Stomach (tissue), 9 donors: Measurements from ENCODE around the gene MYH6. TPM values are rescaled to one million over a fixed set of nuclear protein-coding genes. Genes with fewer than 3 reads are reported as not detected.
"Not testable (repeated sequence)": the region's sequence is repeated elsewhere in the genome, so short reads cannot be mapped to it uniquely, and the experiment has no call there.

ENCODE experiments used
- DNase-seq, 2 donors: peaks; one replicate each; pipeline versions ENCODE4 v3.0.0 to v3.0.0-alpha.2; 2013 to 2019
- H3K27ac ChIP-seq, 5 donors: fragments of 200-600 bp in 4 of 5; sonication (generic) in 4 of 5; one replicate each; pipeline ENCODE4 v1.5.1; 2013 to 2019; ENCODE audit warnings: mild to moderate bottlenecking in 1 of 5, moderate library complexity in 1 of 5
- H3K27me3 ChIP-seq, 3 donors: fragments of 200-600 bp; sonication (generic); one replicate each; pipeline ENCODE4 v1.5.1; 2017 to 2019; ENCODE audit warnings: mixed run types in 1 of 3
- H3K36me3 ChIP-seq, 4 donors: fragments of 200-600 bp; sonication (generic); 1 replicate in 3 of 4; 2 replicates in 1 of 4; pipeline ENCODE4 v1.5.1; 2016 to 2019
- H3K4me1 ChIP-seq, 4 donors: fragments of 200-600 bp; sonication (generic); one replicate each; pipeline ENCODE4 v1.5.1; 2016 to 2019
- H3K4me3 ChIP-seq, 4 donors: fragments of 200-600 bp; sonication (generic) in 3 of 4; one replicate each; pipeline ENCODE4 v1.5.1; 2016 to 2019; ENCODE audit warnings: mild to moderate bottlenecking in 1 of 4
- H3K9me3 ChIP-seq, 4 donors: fragments of 200-600 bp; sonication (generic); one replicate each; pipeline ENCODE4 v1.5.1; 2016 to 2019
- CTCF ChIP-seq, 7 experiments: fragments of 450-650 bp in 4 of 7; fragments of 200-600 bp in 3 of 7; sonication (generic) in 3 of 7; IDR thresholded peaks; one replicate each; pipeline ENCODE4 v1.5.1; 2016 to 2019; ENCODE audit warnings: antibody characterized with exemption in 7 of 7, control low read depth in 2 of 7, mild to moderate bottlenecking in 1 of 7
- EP300 ChIP-seq: sonication (generic); formaldehyde crosslinking; IDR thresholded peaks from one replicate; pipeline ENCODE4 v1.6.1; 2017; ENCODE audit warnings: antibody characterized with exemption
- POLR2A ChIP-seq, 4 donors: fragments of 450-650 bp; IDR thresholded peaks; one replicate each; pipeline ENCODE4 v1.6.1; 2016; ENCODE audit warnings: antibody characterized with exemption in 4 of 4, control low read depth in 2 of 4, mild to moderate bottlenecking in 1 of 4, moderate library complexity in 1 of 4
- POLR2AphosphoS5 ChIP-seq, 3 donors: sonication (generic); formaldehyde crosslinking; IDR thresholded peaks; one replicate each; pipeline ENCODE4 v1.6.1; 2016; ENCODE audit warnings: antibody characterized with exemption in 3 of 3
- WGBS, 5 donors: extraction: QIAGEN DNeasy Blood & Tissue Kit in 3 of 5; methylation state at CpG; one replicate each; pipeline versions ENCODE4 v1.1.5 to v1.1.7; 2013 to 2018; 5-methylcytosine and 5-hydroxymethylcytosine counted together
- intact Hi-C: fragments of 100-400 bp; cut with DNase I; formaldehyde crosslinking; loops from one replicate; pipeline ENCODE4 v1.15.1; 2023; ENCODE audit warnings: low total_unique reads
- polyA plus RNA-seq, 3 donors: library from polyadenylated mRNA; stranded (reverse); fragments of 200-250 nt; gene quantifications; one replicate each; pipeline ENCODE4 v1.2.3, GENCODE V29; 2013
- total RNA-seq, 5 donors: library from RNA; depleted of rRNA; stranded (reverse); fragments of >200 nt; gene quantifications; one replicate each; pipeline versions ENCODE4 v1.1.0 to v1.2.3, GENCODE V29; 2014 to 2016
- donor health status: healthy with polysubstance abuse.
- donor health status: Bipolar disorder and iron deficiency.
- donor health status: healthy.

MYH6 gene
- total and polyA plus RNA-seq, 8 donors = 0.37 to 3.2 (median 0.97) TPM; not detected in 4

GRCh38 chr14:23428686-23429495 is 20.8 kb upstream of the MYH6 start:
- no peaks in the 10 kb centered on the region for H3K4me1 ChIP-seq
- 84 to 94% (median 89%) methylated on average over 11 to 13 of the region's 13 CpGs for WGBS, 5 donors
- intact Hi-C loops = no loop called here
- TF ChIP-seq POLR2AphosphoS5 (IDR thresholded peaks at IDR 0.05) (no peak), EP300 (no peak), CTCF (IDR thresholded peaks at IDR 0.05) (no peak), POLR2A (IDR thresholded peaks at IDR 0.05) (no peak)
- peaks cover 0 to 17% (median 0%) of the 10 kb centered on the region in 3 donors for H3K27me3 ChIP-seq
- H3K36me3 ChIP-seq = no peaks in the 10 kb centered on the region
- no peak overlapping the region for H3K27ac ChIP-seq
- DNase-seq = no peak
- H3K4me3 ChIP-seq = no peak overlapping the region
- H3K9me3 ChIP-seq = no peaks in the 10 kb centered on the region

GRCh38 chr14:23425798-23426197 is 17.7 kb upstream of the MYH6 start:
- H3K36me3 ChIP-seq, intact Hi-C loops, H3K27ac ChIP-seq, H3K4me3 ChIP-seq, DNase-seq, H3K4me1 ChIP-seq, H3K9me3 ChIP-seq: not testable (repeated sequence)
- WGBS, 5 donors = 86 to 90% (median 88%) methylated on average over 4 to 6 of the region's 6 CpGs
- H3K27me3 ChIP-seq = peaks cover 0 to 10% (median 0%) of the 10 kb centered on the region in 3 donors

- no peak for DNase-seq
- intact Hi-C loops = no loop called here
- no peak overlapping the region for H3K4me3 ChIP-seq
- no peaks in the 10 kb centered on the region for H3K36me3 ChIP-seq
- H3K4me1 ChIP-seq = no peaks in the 10 kb centered on the region
- no peak for TF ChIP-seq POLR2AphosphoS5 (IDR thresholded peaks at IDR 0.05)
- no peak for TF ChIP-seq POLR2A (IDR thresholded peaks at IDR 0.05)
- no peak for TF ChIP-seq CTCF (IDR thresholded peaks at IDR 0.05)
- no peak for TF ChIP-seq EP300
- peaks cover 0 to 10% (median 0%) of the 10 kb centered on the region in 3 donors for H3K27me3 ChIP-seq
- H3K27ac ChIP-seq = no peak overlapping the region
- WGBS, 5 donors = 71 to 85% (median 75%) methylated on average over 10 of the region's 10 CpGs
- no peaks in the 10 kb centered on the region for H3K9me3 ChIP-seq
These were observed 17.1 kb upstream of the MYH6 start for GRCh38 chr14:23425169-23425568.

GRCh38 chr14:23423657-23424056 is 15.6 kb upstream of the MYH6 start:
- no peak for DNase-seq
- Histone ChIP-seq H3K36me3 (no peaks in the 10 kb centered on the region), H3K4me1 (no peaks in the 10 kb centered on the region), H3K9me3 (no peaks in the 10 kb centered on the region), H3K4me3 (no peak overlapping the region), H3K27me3 (peaks cover 0 to 8% (median 0%) of the 10 kb centered on the region in 3 donors), H3K27ac (no peak overlapping the region)
- intact Hi-C loops = no loop called here
- 78 to 94% (median 84%) methylated on average over 6 of the region's 6 CpGs for WGBS, 5 donors
- TF ChIP-seq CTCF (IDR thresholded peaks at IDR 0.05) (no peak), POLR2A (IDR thresholded peaks at IDR 0.05) (no peak), EP300 (no peak), POLR2AphosphoS5 (IDR thresholded peaks at IDR 0.05) (no peak)

- H3K4me3 ChIP-seq = no peak overlapping the region
- H3K27ac ChIP-seq = no peak overlapping the region
- no peak for DNase-seq
- intact Hi-C loops = no loop called here
- H3K4me1 ChIP-seq = no peaks in the 10 kb centered on the region
- H3K27me3 ChIP-seq = peaks cover 0 to 13% (median 0%) of the 10 kb centered on the region in 3 donors
- no peaks in the 10 kb centered on the region for H3K36me3 ChIP-seq
- TF ChIP-seq POLR2A (IDR thresholded peaks at IDR 0.05) (no peak), CTCF (IDR thresholded peaks at IDR 0.05) (no peak), EP300 (no peak), POLR2AphosphoS5 (IDR thresholded peaks at IDR 0.05) (no peak)
- H3K9me3 ChIP-seq = no peaks in the 10 kb centered on the region
These were observed 13.5 kb upstream of the MYH6 start for GRCh38 chr14:23421594-23421993.

- H3K4me1 ChIP-seq, H3K9me3 ChIP-seq, intact Hi-C loops, DNase-seq, H3K4me3 ChIP-seq, H3K36me3 ChIP-seq, H3K27ac ChIP-seq: not testable (repeated sequence)
- peaks cover 0 to 13% (median 0%) of the 10 kb centered on the region in 3 donors for H3K27me3 ChIP-seq
- 54 to 85% (median 72%) methylated on average over 2 to 5 of the region's 17 CpGs for WGBS, 5 donors
These were observed 11.6 kb upstream of the MYH6 start for GRCh38 chr14:23419646-23420045.
